Hepatocyte (in vitro differentiated cells): ENCODE data around the gene DPP9. TPM values are rescaled to one million over a fixed set of nuclear protein-coding genes. Genes with fewer than 3 reads are reported as not detected.

ENCODE experiments used
- DNase-seq: peaks from one replicate; pipeline ENCODE4 v3.0.0-alpha.2; 2016; ENCODE audit warnings: low spot score
- H2AFZ ChIP-seq: fragments of 200-600 bp; sonication (generic); 2 replicates; pipeline ENCODE4 v1.6.0; 2016; ENCODE audit warnings: antibody characterized with exemption, mild to moderate bottlenecking
- H3K27ac ChIP-seq: fragments of 200-600 bp; sonication (generic); 2 replicates; pipeline ENCODE4 v1.5.1; 2016; ENCODE audit warnings: mild to moderate bottlenecking
- H3K27me3 ChIP-seq: fragments of 200-600 bp; sonication (generic); 2 replicates; pipeline ENCODE4 v1.6.1; 2016
- H3K36me3 ChIP-seq: fragments of 200-600 bp; sonication (generic); replicated peaks from 2 replicates; pipeline ENCODE4 v1.5.1; 2016; ENCODE audit warnings: low read depth; ENCODE audit not compliant: insufficient read depth
- H3K4me1 ChIP-seq: fragments of 200-600 bp; sonication (generic); 2 replicates; pipeline ENCODE4 v1.5.1; 2016; ENCODE audit warnings: mild to moderate bottlenecking, moderate library complexity; ENCODE audit not compliant: insufficient read depth
- H3K4me2 ChIP-seq: fragments of 200-600 bp; sonication (generic); 2 replicates; pipeline ENCODE4 v1.6.0; 2016
- H3K4me3 ChIP-seq: fragments of 200-600 bp; sonication (generic); 2 replicates; pipeline ENCODE4 v1.5.1; 2016; ENCODE audit warnings: mild to moderate bottlenecking
- H3K79me2 ChIP-seq: fragments of 200-600 bp; sonication (generic); 2 replicates; pipeline ENCODE4 v1.6.0; 2017; ENCODE audit warnings: mild to moderate bottlenecking
- H3K9me2 ChIP-seq: fragments of 200-600 bp; sonication (generic); replicated peaks from 2 replicates; pipeline ENCODE4 v1.6.0; 2017; ENCODE audit warnings: mild to moderate bottlenecking; ENCODE audit not compliant: insufficient read depth
- H3K9me3 ChIP-seq: fragments of 200-600 bp; sonication (generic); 2 replicates; pipeline ENCODE4 v1.5.1; 2016; ENCODE audit warnings: low read depth, mild to moderate bottlenecking
- H4K20me1 ChIP-seq: fragments of 200-600 bp; sonication (generic); 2 replicates; pipeline ENCODE4 v1.6.0; 2016; ENCODE audit warnings: mild to moderate bottlenecking; ENCODE audit not compliant: insufficient read depth, poor library complexity, severe bottlenecking
- CTCF ChIP-seq: fragments of 200-600 bp; sonication (generic); IDR thresholded peaks from 2 replicates; pipeline ENCODE4 v1.5.1; 2016; ENCODE audit warnings: antibody characterized with exemption, mild to moderate bottlenecking; ENCODE audit not compliant: poor library complexity
- EZH2 ChIP-seq: fragments of 200-600 bp; sonication (generic); IDR thresholded peaks from 2 replicates; pipeline ENCODE4 v1.6.1; 2016; ENCODE audit warnings: antibody characterized with exemption, mild to moderate bottlenecking, borderline replicate concordance
- EZH2phosphoT487 ChIP-seq: fragments of 200-600 bp; sonication (generic); IDR thresholded peaks from one replicate; pipeline ENCODE4 v1.6.1; 2018; ENCODE audit warnings: antibody characterized with exemption, mild to moderate bottlenecking, low read depth, moderate library complexity; ENCODE audit not compliant: unreplicated experiment, severe bottlenecking
- WGBS: methylation state at CpG from one replicate; pipeline ENCODE4 v1.1.6; 2016; ENCODE audit warnings: low lambda C conversion rate; ENCODE audit errors: missing lambda C conversion rate; 5-methylcytosine and 5-hydroxymethylcytosine counted together
- polyA plus RNA-seq: library from polyadenylated mRNA; unstranded; fragments of >200 nt; fragmentation: Nextera tagmentation; extraction: Ambion mirVana; gene quantifications from 2 replicates; pipeline ENCODE4 v1.2.1, GENCODE V29; 2016
- total RNA-seq: library from RNA; depleted of rRNA; stranded (reverse); fragments of >200 nt; gene quantifications from 2 replicates; pipeline ENCODE4 v1.2.3, GENCODE V29; 2014

Gene DPP9
- total and polyA plus RNA-seq, 2 experiments from 2014 or later = 27.6 to 32.7 TPM

GRCh38 chr19:4678881-4679790, 44.5 kb downstream of the DPP9 start:
- H3K27me3 ChIP-seq = no peaks in the 10 kb centered on the region
- no peak for TF ChIP-seq EZH2phosphoT487
- no peak for TF ChIP-seq CTCF
- TF ChIP-seq EZH2 = no peak
- H3K4me2 ChIP-seq = no peak overlapping the region
- 95% methylated on average over 15 of the region's 34 CpGs for WGBS
- H2AFZ ChIP-seq = no peak overlapping the region
- H3K4me1 ChIP-seq = no peaks in the 10 kb centered on the region
- no peak overlapping the region for H3K4me3 ChIP-seq
- no peaks in the 10 kb centered on the region for H3K36me3 ChIP-seq
- H4K20me1 ChIP-seq = no peaks in the 10 kb centered on the region
- no peaks in the 10 kb centered on the region for H3K9me3 ChIP-seq
- H3K27ac ChIP-seq = no peak overlapping the region
- no peaks in the 10 kb centered on the region for H3K79me2 ChIP-seq
- no peak for DNase-seq
- H3K9me2 ChIP-seq = no peaks in the 10 kb centered on the region

- Histone ChIP-seq H3K27ac (no peak overlapping the region), H3K4me1 (no peaks in the 10 kb centered on the region), H4K20me1 (no peaks in the 10 kb centered on the region), H3K36me3 (no peaks in the 10 kb centered on the region), H3K79me2 (no peaks in the 10 kb centered on the region), H3K4me3 (no peak overlapping the region), H3K4me2 (no peak overlapping the region), H3K9me3 (no peaks in the 10 kb centered on the region), H3K9me2 (no peaks in the 10 kb centered on the region), H2AFZ (no peak overlapping the region), H3K27me3 (no peaks in the 10 kb centered on the region)
- peak; percentile 53 for DNase-seq
- WGBS = 76% methylated on average over 17 of the region's 17 CpGs
- TF ChIP-seq CTCF (peak; percentile 17), EZH2phosphoT487 (no peak)
Measured at GRCh38 chr19:4676955-4677731, 46.5 kb downstream of the DPP9 start.

GRCh38 chr19:4675346-4675745, 48.3 kb downstream of the DPP9 start:
- no peak for DNase-seq
- Histone ChIP-seq H3K4me2 (no peak overlapping the region), H3K27me3 (no peaks in the 10 kb centered on the region), H3K4me3 (no peak overlapping the region), H3K4me1 (no peaks in the 10 kb centered on the region), H3K79me2 (no peaks in the 10 kb centered on the region), H4K20me1 (no peaks in the 10 kb centered on the region), H3K9me2 (no peaks in the 10 kb centered on the region), H3K36me3 (no peaks in the 10 kb centered on the region), H3K9me3 (no peaks in the 10 kb centered on the region), H3K27ac (no peak overlapping the region), H2AFZ (no peak overlapping the region)
- no peak for TF ChIP-seq CTCF
- TF ChIP-seq EZH2 = no peak
- no peak for TF ChIP-seq EZH2phosphoT487
- 97% methylated on average over 16 of the region's 16 CpGs for WGBS
